LNCaP clone FGC (cell line): ENCODE measurements around the gene EDAR.
A peak's percentile ranks its signal among the peaks of the same experiment; 100 is the strongest.

Experiments
- DNase-seq: peaks from one replicate; pipeline ENCODE4 v3.0.0-alpha.2; 2011; ENCODE audit warnings: low read depth
- H3K4me3 ChIP-seq: 2 replicates; pipeline ENCODE4 v1.5.1; 2011; ENCODE audit warnings: mild to moderate bottlenecking, low read depth, low read length, control low read depth
- TF ChIP-seq, protein P1 (sequence below): IDR thresholded peaks from 2 replicates; pipeline ENCODE4 v1.5.1; 2012; ENCODE audit warnings: mild to moderate bottlenecking; ENCODE audit not compliant: control insufficient read depth, insufficient read depth; ENCODE audit errors: extremely low read depth

EDAR gene

GRCh38 chr2:108932736-108933332, 56.2 kb downstream of the EDAR start:
- TF ChIP-seq, protein P1, sequence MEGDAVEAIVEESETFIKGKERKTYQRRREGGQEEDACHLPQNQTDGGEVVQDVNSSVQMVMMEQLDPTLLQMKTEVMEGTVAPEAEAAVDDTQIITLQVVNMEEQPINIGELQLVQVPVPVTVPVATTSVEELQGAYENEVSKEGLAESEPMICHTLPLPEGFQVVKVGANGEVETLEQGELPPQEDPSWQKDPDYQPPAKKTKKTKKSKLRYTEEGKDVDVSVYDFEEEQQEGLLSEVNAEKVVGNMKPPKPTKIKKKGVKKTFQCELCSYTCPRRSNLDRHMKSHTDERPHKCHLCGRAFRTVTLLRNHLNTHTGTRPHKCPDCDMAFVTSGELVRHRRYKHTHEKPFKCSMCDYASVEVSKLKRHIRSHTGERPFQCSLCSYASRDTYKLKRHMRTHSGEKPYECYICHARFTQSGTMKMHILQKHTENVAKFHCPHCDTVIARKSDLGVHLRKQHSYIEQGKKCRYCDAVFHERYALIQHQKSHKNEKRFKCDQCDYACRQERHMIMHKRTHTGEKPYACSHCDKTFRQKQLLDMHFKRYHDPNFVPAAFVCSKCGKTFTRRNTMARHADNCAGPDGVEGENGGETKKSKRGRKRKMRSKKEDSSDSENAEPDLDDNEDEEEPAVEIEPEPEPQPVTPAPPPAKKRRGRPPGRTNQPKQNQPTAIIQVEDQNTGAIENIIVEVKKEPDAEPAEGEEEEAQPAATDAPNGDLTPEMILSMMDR = no peak
- no peak overlapping the region for H3K4me3 ChIP-seq
- DNase-seq = no peak

- no peak for DNase-seq
- H3K4me3 ChIP-seq = no peak overlapping the region
- TF ChIP-seq, protein P1 = no peak
These were observed 57.6 kb downstream of the EDAR start for GRCh38 chr2:108931372-108931771.

DNA sequence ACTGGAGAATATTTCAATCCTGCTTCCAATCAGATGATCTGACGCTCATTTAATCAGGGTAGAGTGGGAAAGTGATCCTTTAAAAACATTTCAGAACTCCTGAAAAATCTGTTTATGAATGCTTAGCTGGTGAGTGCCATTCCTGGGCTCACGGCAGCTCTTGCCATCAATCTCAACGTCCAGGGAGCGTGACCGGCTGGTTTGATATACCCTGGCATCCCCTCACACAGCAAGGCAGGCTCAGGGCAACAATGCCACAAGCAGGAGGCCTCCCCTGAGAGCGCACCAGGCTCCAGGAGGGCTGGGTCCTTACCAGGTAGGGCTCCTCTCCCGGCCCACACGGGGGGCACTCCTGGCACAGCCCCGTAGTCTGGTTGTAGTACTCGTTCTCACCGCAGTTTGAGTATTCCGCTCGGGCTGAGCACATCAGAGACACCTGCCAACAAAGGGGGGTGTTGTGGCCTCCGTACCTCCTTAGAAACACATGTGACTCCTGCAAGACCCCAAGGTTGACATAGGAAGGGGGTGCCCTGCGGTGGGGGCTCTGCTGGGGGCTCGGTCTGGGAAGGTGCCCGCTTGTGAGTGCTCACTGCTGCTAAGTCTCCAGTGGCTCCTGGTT, 59.1 kb downstream of the EDAR start:
- no peak overlapping the region for H3K4me3 ChIP-seq
- TF ChIP-seq, protein P1 = no peak
- no peak for DNase-seq

DNA sequence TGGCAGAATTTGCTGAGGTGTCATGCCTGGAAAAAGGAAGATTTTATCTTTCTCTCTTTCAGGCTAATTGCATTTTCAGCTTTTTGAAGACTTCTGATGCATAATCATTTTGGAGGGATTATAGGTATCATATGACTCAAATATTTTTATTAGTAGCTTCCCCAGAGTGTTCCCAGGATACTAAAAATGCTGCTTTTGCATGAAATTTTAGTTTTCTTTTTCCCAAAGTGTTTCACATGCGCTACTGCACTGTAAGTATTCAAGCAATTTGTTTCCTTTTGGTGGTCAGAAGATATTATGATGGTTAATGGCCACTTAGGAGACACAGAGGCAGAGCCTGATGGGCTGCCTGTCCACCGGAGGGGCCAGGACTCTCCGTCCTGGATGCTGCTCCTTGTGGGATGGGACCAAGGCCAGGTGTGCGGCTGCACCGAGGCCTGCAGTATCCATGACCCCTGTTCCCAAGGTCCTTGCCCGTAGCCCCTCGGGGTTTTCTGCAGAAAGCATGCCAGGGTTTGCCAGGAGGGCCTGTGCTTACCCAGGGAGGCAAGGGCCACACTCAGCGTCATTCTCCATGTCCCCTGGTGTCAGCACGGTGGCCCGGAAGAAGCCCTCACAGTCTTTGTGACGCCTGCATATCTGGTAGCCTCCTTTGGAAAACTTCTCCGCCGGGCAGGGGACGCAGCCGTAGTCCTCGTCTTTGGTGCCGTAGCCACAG, 60.2 kb downstream of the EDAR start:
- no peak for DNase-seq
- no peak overlapping the region for H3K4me3 ChIP-seq
- TF ChIP-seq, protein P1 = no peak

DNA sequence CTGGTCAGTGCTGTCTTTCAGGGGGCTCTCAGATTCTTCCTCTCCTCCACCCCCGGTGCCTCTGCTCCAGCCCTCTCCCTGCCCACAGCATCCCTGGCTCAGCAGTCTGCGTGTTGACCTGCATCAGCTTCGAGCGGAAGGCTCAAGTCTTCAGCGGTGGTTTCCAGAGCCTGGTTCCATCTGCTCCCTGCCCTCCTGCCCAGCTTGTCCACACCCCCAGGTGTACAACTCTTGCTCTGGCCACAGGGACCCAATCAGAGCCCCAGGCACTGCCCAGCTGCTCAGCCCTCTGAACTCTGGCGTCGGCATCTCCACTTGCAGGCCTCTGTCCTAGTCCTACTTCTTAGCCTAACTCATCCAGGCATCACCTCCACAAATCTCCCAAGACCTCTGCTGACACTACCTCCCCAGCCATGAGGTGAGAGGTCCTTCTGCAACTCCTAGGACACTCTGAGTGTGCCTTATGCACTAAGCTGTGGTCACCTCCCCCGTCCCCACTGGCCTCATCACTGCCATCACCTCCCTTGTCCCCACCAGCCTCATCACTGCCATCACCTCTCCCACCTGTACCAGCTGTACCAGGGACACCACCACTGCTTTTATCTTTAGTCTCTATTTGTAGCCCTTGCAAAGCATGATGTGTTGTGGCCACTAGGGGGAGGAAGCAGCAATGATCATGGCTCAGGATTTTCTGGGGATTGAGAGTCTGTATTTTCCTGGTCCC, 60.9 kb downstream of the EDAR start:
- no peak for DNase-seq
- H3K4me3 ChIP-seq = no peak overlapping the region
- TF ChIP-seq, protein P1 = peak; percentile 78

DNA sequence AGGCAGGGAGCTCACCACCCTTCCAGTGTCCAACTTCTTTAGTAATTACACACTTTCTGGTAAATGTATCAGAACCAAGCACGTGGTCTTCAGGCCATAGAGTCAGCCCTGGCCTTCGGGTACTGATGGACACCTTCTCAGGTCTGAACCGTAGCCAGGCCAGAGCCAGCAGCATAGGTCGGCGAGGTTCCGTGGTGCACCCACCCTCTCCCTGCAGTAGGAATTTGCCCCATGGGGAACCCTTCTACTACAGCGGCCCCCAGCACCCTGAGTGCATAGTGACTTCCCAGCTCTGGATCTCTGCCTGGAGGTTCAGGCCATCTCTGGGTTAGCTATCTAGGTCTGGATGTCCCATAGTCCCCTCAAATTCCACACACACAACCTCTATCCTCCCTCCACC, 61.6 kb downstream of the EDAR start:
- TF ChIP-seq, protein P1 = no peak
- no peak for DNase-seq
- H3K4me3 ChIP-seq = no peak overlapping the region
